Measurements from ENCODE around the gene HEY2. TPM values are rescaled to one million over a fixed set of nuclear protein-coding genes. Genes with fewer than 3 reads are reported as not detected.

The HEY2 gene
- total RNA-seq, 4 donors from 2014 or later: 0.41 to 0.79 TPM; not detected in 2

DNA sequence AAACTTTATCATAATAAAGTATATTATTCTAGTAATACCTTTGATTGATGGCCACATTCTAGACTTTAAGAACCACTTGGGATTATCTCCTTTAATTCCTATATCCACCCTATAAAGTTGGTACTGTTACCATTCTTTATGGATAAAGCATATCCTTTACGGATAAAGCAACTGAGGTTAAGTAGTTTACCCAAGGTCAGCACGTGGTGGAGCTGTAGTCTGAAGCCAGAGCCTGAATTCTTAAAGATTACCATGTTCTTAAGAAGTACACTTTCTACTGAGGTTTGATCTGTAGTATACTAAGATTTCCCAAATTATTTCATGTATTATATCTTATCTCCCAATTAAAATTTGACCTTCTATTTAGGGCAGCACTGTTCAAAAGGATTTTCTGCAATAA, 38.4 kb downstream of the HEY2 start:
- Histone ChIP-seq H3K9me3 (no peaks in the 10 kb centered on the region), H3K4me3 (no peak overlapping the region), H3K27me3 (no peaks in the 10 kb centered on the region), H3K27ac (no peak overlapping the region), H3K36me3 (no peaks in the 10 kb centered on the region), H3K4me1 (peaks cover 12 to 20% (median 13%) of the 10 kb centered on the region in 4 donors)
- TF ChIP-seq POLR2AphosphoS5 (IDR thresholded peaks at IDR 0.05) (no peak), POLR2A (IDR thresholded peaks at IDR 0.05) (no peak), EP300 (IDR thresholded peaks at IDR 0.05; ENCODE audit: low read depth) (no peak)
- TF ChIP-seq, protein P1, sequence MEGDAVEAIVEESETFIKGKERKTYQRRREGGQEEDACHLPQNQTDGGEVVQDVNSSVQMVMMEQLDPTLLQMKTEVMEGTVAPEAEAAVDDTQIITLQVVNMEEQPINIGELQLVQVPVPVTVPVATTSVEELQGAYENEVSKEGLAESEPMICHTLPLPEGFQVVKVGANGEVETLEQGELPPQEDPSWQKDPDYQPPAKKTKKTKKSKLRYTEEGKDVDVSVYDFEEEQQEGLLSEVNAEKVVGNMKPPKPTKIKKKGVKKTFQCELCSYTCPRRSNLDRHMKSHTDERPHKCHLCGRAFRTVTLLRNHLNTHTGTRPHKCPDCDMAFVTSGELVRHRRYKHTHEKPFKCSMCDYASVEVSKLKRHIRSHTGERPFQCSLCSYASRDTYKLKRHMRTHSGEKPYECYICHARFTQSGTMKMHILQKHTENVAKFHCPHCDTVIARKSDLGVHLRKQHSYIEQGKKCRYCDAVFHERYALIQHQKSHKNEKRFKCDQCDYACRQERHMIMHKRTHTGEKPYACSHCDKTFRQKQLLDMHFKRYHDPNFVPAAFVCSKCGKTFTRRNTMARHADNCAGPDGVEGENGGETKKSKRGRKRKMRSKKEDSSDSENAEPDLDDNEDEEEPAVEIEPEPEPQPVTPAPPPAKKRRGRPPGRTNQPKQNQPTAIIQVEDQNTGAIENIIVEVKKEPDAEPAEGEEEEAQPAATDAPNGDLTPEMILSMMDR (IDR thresholded peaks at IDR 0.05): no peak
- 31 to 44% methylated on average over 2 of the region's 2 CpGs for WGBS, 2 donors (ENCODE audit: low coverage in 1 of 2)
- in situ Hi-C loops (cut with MboI; ENCODE audit: low pct_ligation_motif_present in 1 of 4, low pct_unique_long_range_greater_than_20kb in 1 of 4, low sequenced_read_pairs in 3 of 4) (loop anchor here (10.0 to 25.0 kb wide), 3 partner anchors 167 to 187 kb away; partner anchors contain the start of gene HINT3 (in 3 of the 4)), intact Hi-C loops (cut with DNase I; ENCODE audit: low total_unique reads) (loop anchor here (10.0 kb wide), 2 partner anchors 167 to 1477 kb away; partner anchors contain the start of genes HINT3 and RNF146)
- no peak for DNase-seq

DNA sequence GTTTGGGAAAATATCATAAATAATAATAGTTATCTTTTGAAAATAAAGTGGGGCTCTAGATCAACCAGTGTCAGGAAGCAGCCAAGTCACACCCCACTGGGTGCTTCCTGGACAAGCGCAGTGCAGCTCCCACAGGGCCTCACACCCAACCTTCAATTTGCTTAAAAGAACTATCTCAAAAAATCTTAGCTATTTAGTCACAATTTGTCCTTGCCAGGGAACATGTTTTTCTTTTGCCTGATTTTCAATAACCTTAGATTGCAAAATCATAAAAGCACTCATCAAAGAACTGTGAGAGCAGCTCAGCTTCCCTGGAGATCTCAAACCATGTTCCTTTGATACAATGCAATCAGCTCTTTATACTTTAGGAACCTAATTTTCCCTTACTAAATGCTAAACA, 39.7 kb downstream of the HEY2 start:
- Histone ChIP-seq H3K4me3 (no peak overlapping the region), H3K36me3 (no peaks in the 10 kb centered on the region), H3K4me1 (peaks cover 12 to 20% (median 13%) of the 10 kb centered on the region in 4 donors), H3K27ac (peak overlapping the region; percentile 94 to 98 (median 98)), H3K9me3 (no peaks in the 10 kb centered on the region), H3K27me3 (no peaks in the 10 kb centered on the region)
- WGBS, 2 donors (ENCODE audit: low coverage in 1 of 2): 32 to 67% methylated on average over 1 of the region's 1 CpG
- in situ Hi-C loops (cut with MboI; ENCODE audit: low pct_ligation_motif_present in 1 of 4, low pct_unique_long_range_greater_than_20kb in 1 of 4, low sequenced_read_pairs in 3 of 4) (loop anchor here (10.0 to 25.0 kb wide), 3 partner anchors 166 to 186 kb away; partner anchors contain the start of gene HINT3 (in 3 of the 4)), intact Hi-C loops (cut with DNase I; ENCODE audit: low total_unique reads) (loop anchor here (10.0 kb wide), 2 partner anchors 166 to 1476 kb away; partner anchors contain the start of genes HINT3 and RNF146)
- no peak for DNase-seq
- no peak for TF ChIP-seq EP300 (IDR thresholded peaks at IDR 0.05; ENCODE audit: low read depth)
- TF ChIP-seq, protein P1 (IDR thresholded peaks at IDR 0.05): no peak

DNA sequence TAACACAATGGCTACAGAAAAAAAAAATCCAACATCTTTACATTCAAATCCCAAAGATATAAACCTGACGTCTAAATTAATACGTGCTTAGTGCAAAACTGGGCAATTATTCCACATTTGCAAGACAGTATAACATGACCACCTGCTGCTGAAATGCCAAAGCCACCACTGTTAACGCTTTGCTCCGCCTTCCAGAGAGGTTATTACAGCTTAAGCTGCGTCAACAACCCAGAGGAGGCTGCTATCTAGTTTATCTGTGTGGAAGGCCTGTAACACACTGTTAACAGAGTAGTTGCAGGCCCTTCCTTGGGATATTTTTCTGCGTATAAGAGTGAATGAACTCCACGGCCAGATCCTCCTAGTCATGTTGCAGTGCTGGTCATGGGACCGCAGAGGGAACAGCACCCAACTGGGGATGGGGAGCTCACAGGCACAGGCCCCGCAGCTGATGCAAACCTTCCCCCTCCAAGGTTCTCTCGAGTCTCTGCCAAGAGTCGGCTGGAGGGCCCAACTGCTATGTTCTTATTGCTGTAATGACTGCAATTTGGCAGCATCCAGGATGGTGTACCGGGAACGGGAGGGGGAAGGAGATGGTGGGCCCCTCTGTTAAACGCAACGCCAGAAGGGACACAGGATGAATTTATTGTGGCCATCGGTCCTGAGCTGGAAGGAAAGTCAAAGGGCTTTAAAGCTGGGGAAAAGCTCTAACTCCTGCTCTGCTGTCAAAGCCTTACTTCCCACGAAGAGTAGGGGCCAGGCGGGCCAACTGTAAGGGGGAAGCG, 40.3 kb downstream of the HEY2 start:
- in situ Hi-C loops (cut with MboI; ENCODE audit: low pct_ligation_motif_present in 1 of 4, low pct_unique_long_range_greater_than_20kb in 1 of 4, low sequenced_read_pairs in 3 of 4): loop anchor here (10.0 to 25.0 kb wide), 3 partner anchors 165 to 185 kb away; partner anchors contain the start of gene HINT3 (in 3 of the 4)

More for the DNA sequence above, 40.3 kb downstream of the HEY2 start:
- TF ChIP-seq EP300 (IDR thresholded peaks at IDR 0.05; ENCODE audit: low read depth) (no peak), POLR2A (IDR thresholded peaks at IDR 0.05) (peak; percentile 27), POLR2AphosphoS5 (IDR thresholded peaks at IDR 0.05) (peak; percentile 12 to 45 (median 32))
- TF ChIP-seq, protein P1 (IDR thresholded peaks at IDR 0.05): no peak
- peak overlapping the region; percentile 94 to 98 (median 98) for H3K27ac ChIP-seq
- H3K4me3 ChIP-seq: peak overlapping the region; percentile 61 to 85 (median 74)
- H3K36me3 ChIP-seq: no peaks in the 10 kb centered on the region
- intact Hi-C loops (cut with DNase I; ENCODE audit: low total_unique reads): loop anchor here (10.0 kb wide), 2 partner anchors 165 to 1475 kb away; partner anchors contain the start of genes HINT3 and RNF146
- H3K27me3 ChIP-seq: no peaks in the 10 kb centered on the region
- no peaks in the 10 kb centered on the region for H3K9me3 ChIP-seq
- peak; percentile 58 for DNase-seq
- WGBS, 2 donors (ENCODE audit: low coverage in 1 of 2): 9 to 29% methylated on average over 7 to 19 of the region's 19 CpGs
- H3K4me1 ChIP-seq: peaks cover 12 to 20% (median 13%) of the 10 kb centered on the region in 4 donors
